ENCODE data around the gene IL12B. TPM values are rescaled to one million over a fixed set of nuclear protein-coding genes. Genes with fewer than 3 reads are reported as not detected.
"Not testable (repeated sequence)": the region's sequence is repeated elsewhere in the genome, so short reads cannot be mapped to it uniquely, and the experiment has no call there.

Gene IL12B
- not detected for total RNA-seq

DNA sequence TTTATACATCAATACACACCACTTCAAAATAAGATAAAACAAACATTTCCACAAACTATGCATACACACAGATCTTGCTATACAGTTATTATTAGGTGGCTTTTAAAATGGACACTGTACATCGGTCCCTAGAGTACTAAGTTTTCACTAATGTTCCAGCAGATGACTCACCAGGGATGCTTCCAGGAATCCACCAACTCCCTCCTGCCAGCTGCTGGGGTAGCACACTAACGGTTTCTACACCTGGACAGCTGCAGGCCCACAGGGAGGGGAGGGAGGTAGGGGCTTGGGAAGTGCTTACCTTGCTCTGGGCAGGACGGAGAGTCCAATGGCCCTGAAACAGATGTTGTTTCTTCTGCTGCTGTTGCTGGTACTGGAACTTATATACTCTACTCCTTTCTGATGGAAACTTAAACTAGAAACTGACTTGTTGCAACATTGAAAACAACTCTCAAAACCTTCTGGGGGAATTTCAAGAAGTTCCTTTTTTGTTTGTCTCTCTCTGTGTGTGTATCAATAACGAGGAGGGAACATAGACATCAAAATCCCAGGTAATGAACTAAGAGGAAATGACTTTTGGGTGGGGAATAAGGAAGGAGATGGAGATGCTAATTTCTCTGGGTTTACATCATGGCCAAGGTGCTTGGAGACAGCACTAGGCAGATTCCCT is at the start of gene IL12B:
Gene IL12B (minus strand): TSS at position 357 of the 670 bp plus-strand sequence. CDS start 3,705 bp downstream, outside the sequence.
- ChIA-PET POLR2A (no interaction called here), CTCF (interaction anchor here (1.2 kb wide), 1 partner anchor 13 kb away, joined by 4 read pairs; no protein-coding TSS in a partner anchor)
- peak within 1 kb of the TSS; percentile 73 for H3K27ac Mint-ChIP-seq
- peaks cover 28% of the 10 kb centered on the region for H3K27me3 Mint-ChIP-seq (ENCODE audit: low read depth)
- no peaks in the 10 kb centered on the region for H3K36me3 Mint-ChIP-seq (ENCODE audit: low read depth)
- no peak for ATAC-seq
- peak within 1 kb of the TSS; percentile 62 for H3K4me3 Mint-ChIP-seq
- H3K9me3 Mint-ChIP-seq (ENCODE audit: insufficient read depth): no peaks in the 10 kb centered on the region
- H3K4me1 Mint-ChIP-seq (ENCODE audit: low read depth): peaks cover 27% of the 10 kb centered on the region
- no peak for DNase-seq

DNA sequence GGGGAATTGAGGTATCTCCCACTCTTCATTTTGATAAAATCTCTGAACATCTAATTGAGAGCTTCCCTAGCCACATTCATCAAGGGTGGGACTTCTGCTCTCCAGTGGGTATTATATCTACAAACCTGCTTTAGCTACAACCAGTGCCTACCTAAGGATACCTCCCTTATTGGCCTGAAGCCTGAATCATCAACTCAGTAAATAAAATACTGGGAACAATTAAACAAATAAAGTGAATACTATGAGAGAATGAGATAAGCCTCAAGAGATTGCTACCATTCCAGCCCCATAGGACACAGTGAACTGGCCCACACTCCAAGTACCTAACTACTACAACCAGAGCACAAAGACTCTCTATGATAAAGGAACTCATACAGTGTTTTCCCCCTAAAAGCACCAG is 47.4 kb upstream of the IL12B start:
- POLR2A ChIA-PET: no interaction called here
- peaks cover 23% of the 10 kb centered on the region for H3K36me3 Mint-ChIP-seq (ENCODE audit: low read depth)
- no peaks in the 10 kb centered on the region for H3K4me1 Mint-ChIP-seq (ENCODE audit: low read depth)

DNA sequence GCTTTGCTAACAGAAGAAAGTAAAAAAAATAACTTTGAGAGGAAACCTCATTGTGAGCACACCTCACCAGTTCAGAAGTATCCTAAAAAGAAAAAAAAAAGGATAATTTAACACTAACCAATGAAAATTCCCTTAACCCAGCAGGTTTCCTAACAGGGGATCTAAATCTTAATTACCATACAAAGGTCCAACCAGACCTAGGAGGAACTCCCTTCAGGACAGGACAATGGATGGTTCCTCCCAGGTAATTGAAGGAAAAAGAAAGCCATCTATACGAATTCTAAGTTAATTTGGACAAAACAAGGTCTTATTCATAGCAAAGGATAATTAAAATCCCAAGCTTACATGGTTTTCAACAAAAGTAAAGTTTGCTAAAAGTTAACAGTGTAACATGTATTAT is 37.6 kb upstream of the IL12B start:
- H3K27me3 Mint-ChIP-seq (ENCODE audit: low read depth): peaks cover 27% of the 10 kb centered on the region
- DNase-seq; CTCF ChIA-PET; H3K4me1 Mint-ChIP-seq (ENCODE audit: low read depth); POLR2A ChIA-PET; H3K27ac Mint-ChIP-seq; H3K4me3 Mint-ChIP-seq; H3K9me3 Mint-ChIP-seq (ENCODE audit: insufficient read depth); H3K36me3 Mint-ChIP-seq (ENCODE audit: low read depth); ATAC-seq: not testable (repeated sequence)

More for the DNA sequence above, 47.4 kb upstream of the IL12B start:
- CTCF ChIA-PET: no interaction called here
- no peak for DNase-seq
- Mint-ChIP-seq H3K9me3 (ENCODE audit: insufficient read depth) (peaks cover 31% of the 10 kb centered on the region), H3K27ac (no peak overlapping the region), H3K4me3 (no peak overlapping the region), H3K27me3 (ENCODE audit: low read depth) (peaks cover 3% of the 10 kb centered on the region)
- no peak for ATAC-seq

DNA sequence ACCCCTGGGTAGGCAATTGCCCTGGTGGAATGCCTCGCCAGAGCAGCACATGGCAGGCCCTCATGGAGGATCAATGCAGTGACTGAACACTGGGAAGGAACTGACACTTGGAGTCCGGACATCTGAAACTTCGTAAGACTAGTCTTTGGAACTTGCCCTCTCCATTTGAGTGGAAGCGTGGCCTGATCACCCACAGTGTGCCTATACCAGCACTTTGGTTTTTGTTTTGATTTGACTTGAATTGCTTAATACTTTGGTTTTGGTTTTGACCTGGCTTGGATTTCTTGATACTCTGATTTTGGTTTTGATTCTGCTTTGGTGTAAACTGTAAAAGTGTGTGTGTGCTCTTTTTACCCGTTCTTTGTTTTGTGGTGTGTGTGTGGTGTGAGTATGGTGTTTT is 36.5 kb upstream of the IL12B start:
- CTCF ChIA-PET: interaction anchor here (0.7 kb wide), 1 partner anchor 977 kb away, joined by 4 read pairs; no protein-coding TSS in a partner anchor
- H3K4me3 Mint-ChIP-seq; H3K9me3 Mint-ChIP-seq (ENCODE audit: insufficient read depth); ATAC-seq; H3K4me1 Mint-ChIP-seq (ENCODE audit: low read depth); H3K36me3 Mint-ChIP-seq (ENCODE audit: low read depth); DNase-seq; POLR2A ChIA-PET; H3K27ac Mint-ChIP-seq: not testable (repeated sequence)
- H3K27me3 Mint-ChIP-seq (ENCODE audit: low read depth): peaks cover 27% of the 10 kb centered on the region

GRCh38 chr5:159362220-159362619 is 31.9 kb upstream of the IL12B start:
- CTCF ChIA-PET: no interaction called here
- no peak for ATAC-seq
- peaks cover 21% of the 10 kb centered on the region for H3K4me1 Mint-ChIP-seq (ENCODE audit: low read depth)

GRCh38 chr5:159359871-159360270 is 29.6 kb upstream of the IL12B start:
- H3K36me3 Mint-ChIP-seq (ENCODE audit: low read depth); POLR2A ChIA-PET; H3K9me3 Mint-ChIP-seq (ENCODE audit: insufficient read depth); H3K27ac Mint-ChIP-seq; DNase-seq; ATAC-seq; H3K4me3 Mint-ChIP-seq: not testable (repeated sequence)
- CTCF ChIA-PET: interaction anchor here (1.2 to 1.6 kb wide), 2 partner anchors 43 to 50 kb away, joined by 3 to 4 read pairs; no protein-coding TSS in a partner anchor
- peaks cover 31% of the 10 kb centered on the region for H3K27me3 Mint-ChIP-seq (ENCODE audit: low read depth)
- H3K4me1 Mint-ChIP-seq (ENCODE audit: low read depth): peaks cover 15% of the 10 kb centered on the region

More at GRCh38 chr5:159362220-159362619, 31.9 kb upstream of the IL12B start:
- peaks cover 30% of the 10 kb centered on the region for H3K27me3 Mint-ChIP-seq (ENCODE audit: low read depth)
- POLR2A ChIA-PET: interaction anchor here (1.1 kb wide), 1 partner anchor 19 kb away, joined by 4 read pairs; no protein-coding TSS in a partner anchor
- H3K36me3 Mint-ChIP-seq (ENCODE audit: low read depth): peaks cover 8% of the 10 kb centered on the region
- no peak overlapping the region for H3K27ac Mint-ChIP-seq
- peaks cover 5% of the 10 kb centered on the region for H3K9me3 Mint-ChIP-seq (ENCODE audit: insufficient read depth)
- DNase-seq: no peak
- no peak overlapping the region for H3K4me3 Mint-ChIP-seq

- POLR2A ChIA-PET: interaction anchor here (0.6 kb wide), 1 partner anchor 151 kb away, joined by 3 read pairs; no protein-coding TSS in a partner anchor
- H3K36me3 Mint-ChIP-seq (ENCODE audit: low read depth): peaks cover 8% of the 10 kb centered on the region
- DNase-seq (no peak), ATAC-seq (no peak)
- H3K4me1 Mint-ChIP-seq (ENCODE audit: low read depth): peaks cover 15% of the 10 kb centered on the region
- H3K9me3 Mint-ChIP-seq (ENCODE audit: insufficient read depth): peaks cover 5% of the 10 kb centered on the region
- H3K27me3 Mint-ChIP-seq (ENCODE audit: low read depth): peaks cover 30% of the 10 kb centered on the region
- CTCF ChIA-PET: interaction anchor here (1.2 to 1.6 kb wide), 2 partner anchors 42 to 50 kb away, joined by 3 to 4 read pairs; no protein-coding TSS in a partner anchor
- H3K4me3 Mint-ChIP-seq: peak overlapping the region; percentile 34
- H3K27ac Mint-ChIP-seq: no peak overlapping the region
Measured at GRCh38 chr5:159359408-159359807, 29.1 kb upstream of the IL12B start.

- Mint-ChIP-seq H3K4me3 (no peak overlapping the region), H3K27me3 (ENCODE audit: low read depth) (peaks cover 45% of the 10 kb centered on the region), H3K27ac (no peak overlapping the region), H3K9me3 (ENCODE audit: insufficient read depth) (peaks cover 6% of the 10 kb centered on the region), H3K36me3 (ENCODE audit: low read depth) (peaks cover 3% of the 10 kb centered on the region), H3K4me1 (ENCODE audit: low read depth) (peaks cover 5% of the 10 kb centered on the region)
- ChIA-PET POLR2A (no interaction called here), CTCF (no interaction called here)
- no peak for DNase-seq
- ATAC-seq: no peak
Measured at GRCh38 chr5:159353661-159354252, 23.5 kb upstream of the IL12B start.

- peaks cover 32% of the 10 kb centered on the region for H3K27me3 Mint-ChIP-seq (ENCODE audit: low read depth)
- H3K27ac Mint-ChIP-seq; POLR2A ChIA-PET; ATAC-seq; H3K4me1 Mint-ChIP-seq (ENCODE audit: low read depth); H3K9me3 Mint-ChIP-seq (ENCODE audit: insufficient read depth); H3K4me3 Mint-ChIP-seq; DNase-seq; H3K36me3 Mint-ChIP-seq (ENCODE audit: low read depth); CTCF ChIA-PET: not testable (repeated sequence)
Measured at GRCh38 chr5:159350644-159351043, 20.4 kb upstream of the IL12B start.

- H3K27ac Mint-ChIP-seq; H3K9me3 Mint-ChIP-seq (ENCODE audit: insufficient read depth); H3K36me3 Mint-ChIP-seq (ENCODE audit: low read depth); CTCF ChIA-PET; H3K4me1 Mint-ChIP-seq (ENCODE audit: low read depth); POLR2A ChIA-PET; ATAC-seq; DNase-seq; H3K4me3 Mint-ChIP-seq: not testable (repeated sequence)
- peaks cover 36% of the 10 kb centered on the region for H3K27me3 Mint-ChIP-seq (ENCODE audit: low read depth)
Measured at GRCh38 chr5:159350216-159350615, 19.9 kb upstream of the IL12B start.

- H3K4me3 Mint-ChIP-seq: no peak overlapping the region
Measured at GRCh38 chr5:159345861-159346260, 15.6 kb upstream of the IL12B start.

GRCh38 chr5:159345336-159345735 is 15.0 kb upstream of the IL12B start:
- H3K36me3 Mint-ChIP-seq (ENCODE audit: low read depth): peaks cover 16% of the 10 kb centered on the region
- ChIA-PET POLR2A (no interaction called here), CTCF (interaction anchor here (1.2 kb wide), 1 partner anchor 12 kb away, joined by 3 read pairs; no protein-coding TSS in a partner anchor)
- H3K4me3 Mint-ChIP-seq: no peak overlapping the region
- H3K27me3 Mint-ChIP-seq (ENCODE audit: low read depth): peaks cover 18% of the 10 kb centered on the region
- H3K4me1 Mint-ChIP-seq (ENCODE audit: low read depth): peaks cover 34% of the 10 kb centered on the region
- DNase-seq (no peak), ATAC-seq (no peak)
- H3K9me3 Mint-ChIP-seq (ENCODE audit: insufficient read depth): peaks cover 18% of the 10 kb centered on the region
- H3K27ac Mint-ChIP-seq: no peak overlapping the region

More at GRCh38 chr5:159345861-159346260, 15.6 kb upstream of the IL12B start:
- H3K27ac Mint-ChIP-seq: no peak overlapping the region
- no peak for ATAC-seq
- H3K27me3 Mint-ChIP-seq (ENCODE audit: low read depth): peaks cover 20% of the 10 kb centered on the region
- peaks cover 16% of the 10 kb centered on the region for H3K36me3 Mint-ChIP-seq (ENCODE audit: low read depth)
- H3K9me3 Mint-ChIP-seq (ENCODE audit: insufficient read depth): peaks cover 18% of the 10 kb centered on the region
- peaks cover 29% of the 10 kb centered on the region for H3K4me1 Mint-ChIP-seq (ENCODE audit: low read depth)
- no peak for DNase-seq
- ChIA-PET POLR2A (no interaction called here), CTCF (no interaction called here)

All from activated CD8-positive, alpha-beta T cell treated with anti-CD3 and anti-CD28 coated beads, Interleukin-2, amount 10 ng/mL, durations not matched to agents 7 days and 5 days (primary cell).